T47D (cell line): ENCODE results near the gene TMA7B.
A peak's percentile ranks its signal among the peaks of the same experiment; 100 is the strongest.

Source experiments
- DNase-seq, 2 experiments: peaks; one replicate each; pipeline versions ENCODE4 v3.0.0 to v3.0.0-alpha.2; 2011 to 2012; ENCODE audit warnings: low read depth in 1 of 2, low spot score in 1 of 2
- JUND ChIP-seq: IDR thresholded peaks from 2 replicates; pipeline ENCODE4 v1.6.1; 2012; ENCODE audit warnings: low read depth
- in situ Hi-C: cut with HindIII; loops from 2 replicates; pipeline ENCODE4 v1.10.0; 2016; ENCODE audit warnings: low sequenced_read_pairs, low pct_unique_long_range_greater_than_20kb

Gene TMA7B

DNA sequence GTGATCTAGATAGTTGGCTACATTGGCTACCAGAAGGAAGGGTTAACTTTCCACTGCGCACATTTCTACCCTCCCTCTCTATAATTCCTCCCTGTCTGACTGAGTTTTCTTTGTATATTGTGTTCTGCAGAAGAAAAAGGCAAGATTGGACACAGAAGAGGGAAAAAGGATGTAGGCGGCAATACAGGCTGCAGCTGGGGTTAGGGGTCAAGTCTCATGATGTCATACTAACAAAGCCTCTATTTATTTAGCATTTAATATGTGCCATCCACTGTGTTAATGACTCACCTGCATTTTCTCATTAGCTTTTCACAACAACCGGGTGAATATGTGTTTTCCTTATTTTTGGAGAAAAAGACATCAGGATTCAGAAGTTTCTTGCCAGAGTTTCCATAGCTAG, 36.5 kb downstream of the TMA7B start:
- in situ Hi-C loops: no loop called here
- TF ChIP-seq JUND: no peak
- DNase-seq: no peak

DNA sequence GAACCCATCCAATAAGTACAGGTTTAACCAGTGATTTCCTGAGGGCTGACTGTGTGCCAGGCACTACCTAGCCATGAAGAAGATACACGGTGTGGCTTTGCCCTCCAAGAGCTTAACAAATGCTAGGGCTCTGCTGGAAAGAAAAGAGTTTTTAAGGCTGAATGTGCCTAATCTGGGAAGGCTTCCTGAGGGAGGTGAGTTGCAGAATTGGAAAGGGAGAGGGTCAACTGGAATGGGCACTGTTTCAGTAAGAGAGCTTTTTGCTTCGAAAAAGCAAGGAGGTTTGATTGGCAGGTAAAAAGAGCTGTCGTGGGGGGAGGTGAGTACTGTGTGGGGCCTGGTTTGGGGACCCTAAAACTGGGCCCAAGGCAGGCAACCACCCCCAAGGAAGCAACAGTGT, 37.2 kb downstream of the TMA7B start:
- TF ChIP-seq JUND: no peak
- no peak for DNase-seq
- in situ Hi-C loops: no loop called here

DNA sequence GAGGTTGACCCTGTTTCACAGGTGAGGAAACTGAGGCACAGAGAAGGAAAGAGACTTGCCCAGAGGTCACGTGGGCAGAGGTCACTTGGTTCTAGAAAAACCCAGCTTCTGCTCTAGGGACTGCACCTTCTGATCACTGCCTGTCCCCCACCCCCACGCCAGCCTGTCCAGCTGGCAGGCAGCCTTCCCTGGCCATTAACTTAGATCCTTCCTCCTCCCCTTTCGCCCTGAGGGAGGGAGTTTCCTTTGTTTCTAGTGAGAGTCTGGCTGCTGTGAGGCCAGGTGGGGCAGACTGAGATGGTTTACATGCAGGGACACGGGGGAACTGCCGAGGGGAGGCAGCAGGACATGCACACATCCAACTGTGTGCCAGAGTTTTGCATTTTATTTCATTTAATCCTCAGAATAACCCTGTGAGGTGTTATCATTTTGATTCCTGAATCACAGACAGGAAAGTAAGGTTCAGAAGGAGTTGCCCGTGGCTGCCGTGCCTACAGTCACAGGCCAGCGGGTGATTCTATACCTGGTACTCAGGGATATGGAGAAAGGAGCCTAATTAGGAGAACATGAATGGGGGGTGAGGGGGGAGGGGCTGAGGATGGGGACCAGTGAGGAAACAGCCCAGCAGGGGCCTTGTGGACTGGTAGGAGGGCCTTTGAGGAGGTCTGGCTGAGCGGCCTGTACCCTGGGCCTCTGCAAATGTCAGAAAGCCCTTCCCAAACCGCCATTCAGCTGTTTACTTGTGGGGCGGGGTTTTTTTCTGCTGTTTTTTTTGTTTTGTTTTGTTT, 37.9 kb downstream of the TMA7B start:
- no peak for TF ChIP-seq JUND
- in situ Hi-C loops: no loop called here
- peak; percentile 30 to 55 for DNase-seq

DNA sequence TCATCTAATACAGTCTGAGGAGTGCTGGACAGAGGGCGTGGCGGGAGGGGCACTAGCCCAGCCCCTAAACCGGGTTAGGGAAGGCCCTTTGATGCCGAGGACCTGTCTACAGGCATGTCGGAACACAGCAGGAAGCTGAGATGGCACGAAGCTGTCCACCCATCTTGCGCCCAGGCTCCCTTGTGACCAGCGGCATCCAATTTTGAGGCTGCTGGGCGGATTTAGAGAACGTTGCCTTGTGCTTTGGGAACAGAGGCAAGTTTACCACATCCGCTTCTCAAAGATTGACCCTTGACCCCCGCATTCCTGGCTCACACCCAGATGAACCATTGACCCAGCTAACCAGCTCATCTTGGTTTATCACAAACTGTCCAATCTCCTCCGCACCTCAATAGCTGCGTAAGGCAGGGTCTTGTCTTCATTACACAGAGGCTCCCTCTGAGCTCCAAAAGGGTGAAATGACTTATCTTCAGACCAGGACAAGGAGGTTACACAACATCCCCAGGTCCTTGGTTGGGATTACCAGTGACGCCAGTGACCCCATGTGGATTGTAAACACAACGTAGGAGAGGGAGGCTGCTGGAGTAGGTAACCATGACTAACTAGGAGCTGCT, 39.1 kb downstream of the TMA7B start:
- TF ChIP-seq JUND: no peak

DNA sequence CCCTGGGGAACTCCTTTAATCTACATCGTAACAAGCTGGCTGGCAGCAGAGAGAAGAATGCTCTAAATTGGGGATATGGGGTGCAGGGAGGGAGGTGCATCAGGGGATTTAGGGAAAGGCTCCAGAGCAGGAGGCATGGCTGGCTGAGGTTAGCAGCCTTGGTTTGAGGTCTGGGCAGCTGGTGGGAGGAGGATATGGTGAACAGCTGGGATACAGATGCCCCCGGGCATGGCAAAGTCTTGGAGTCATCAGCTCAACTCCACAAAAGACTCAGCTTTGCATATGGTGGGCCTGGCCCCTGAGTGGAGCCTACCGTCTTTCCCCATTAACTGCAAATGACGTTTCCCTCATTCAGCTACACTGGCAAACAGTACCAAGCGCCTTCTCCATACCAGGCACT, 40.0 kb downstream of the TMA7B start:
- DNase-seq: no peak
- in situ Hi-C loops: no loop called here
- no peak for TF ChIP-seq JUND

More for the DNA sequence above, 39.1 kb downstream of the TMA7B start:
- in situ Hi-C loops: no loop called here
- DNase-seq: no peak

DNA sequence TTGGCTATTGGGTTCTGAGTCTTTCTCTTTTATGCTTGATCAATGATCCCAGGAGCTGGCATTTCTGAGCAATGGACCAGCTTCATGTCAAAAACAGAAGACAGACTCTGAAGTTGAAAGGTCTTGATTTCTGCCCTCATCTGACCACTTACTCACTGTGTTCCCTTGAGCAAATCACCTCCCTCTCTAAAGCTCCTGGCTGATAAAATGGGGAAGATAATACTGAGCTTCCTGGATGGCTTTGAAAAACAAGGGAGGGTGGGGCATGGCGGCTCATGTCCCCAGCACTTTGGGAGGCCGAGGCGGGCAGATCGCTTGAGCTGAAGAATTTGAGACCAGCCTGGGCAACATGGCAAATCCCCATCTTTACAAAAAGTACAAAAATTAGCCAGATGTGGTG, 40.9 kb downstream of the TMA7B start:
- DNase-seq: no peak
- in situ Hi-C loops: no loop called here
- no peak for TF ChIP-seq JUND

DNA sequence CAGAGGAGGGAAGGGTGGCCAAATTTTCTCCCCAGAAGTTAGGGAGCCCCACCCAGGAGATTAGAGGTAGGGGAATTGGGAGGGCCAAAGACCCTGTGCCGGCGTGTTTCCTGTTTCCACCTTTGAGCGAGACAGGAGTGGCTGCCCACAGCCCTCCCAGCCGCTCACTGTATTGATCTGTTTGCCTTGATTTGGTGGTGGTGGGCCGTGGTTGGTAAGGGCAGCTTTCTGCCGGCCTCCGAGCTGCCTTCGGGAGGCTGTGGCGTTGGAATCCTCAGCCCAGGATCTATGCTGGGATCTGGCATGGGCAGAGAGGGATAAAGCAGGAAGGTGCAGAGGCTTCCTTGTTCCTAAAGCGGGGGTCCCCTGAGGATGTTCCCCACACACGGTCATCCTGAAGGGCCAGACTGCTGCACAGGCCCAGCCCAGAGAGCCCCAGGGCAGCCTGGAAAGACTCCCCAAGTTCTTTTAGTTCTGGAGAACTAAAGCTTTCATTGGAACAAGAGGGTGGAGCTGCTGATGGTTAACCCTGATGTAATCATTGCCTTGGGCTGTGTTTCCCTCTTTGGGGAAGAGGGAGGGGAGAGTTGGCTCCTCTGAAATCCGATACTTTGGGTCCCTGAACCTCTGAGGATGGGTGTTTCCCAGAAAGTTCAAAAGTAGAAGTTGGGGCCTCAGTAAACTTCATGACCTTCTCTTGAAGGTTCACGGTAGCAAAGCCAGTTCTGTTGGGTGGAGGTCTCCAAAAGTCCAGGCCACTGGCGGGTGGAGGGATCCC, 41.8 kb downstream of the TMA7B start:
- TF ChIP-seq JUND: no peak
- peak in 1 of 2 experiments; percentile 30 for DNase-seq
- in situ Hi-C loops: no loop called here

DNA sequence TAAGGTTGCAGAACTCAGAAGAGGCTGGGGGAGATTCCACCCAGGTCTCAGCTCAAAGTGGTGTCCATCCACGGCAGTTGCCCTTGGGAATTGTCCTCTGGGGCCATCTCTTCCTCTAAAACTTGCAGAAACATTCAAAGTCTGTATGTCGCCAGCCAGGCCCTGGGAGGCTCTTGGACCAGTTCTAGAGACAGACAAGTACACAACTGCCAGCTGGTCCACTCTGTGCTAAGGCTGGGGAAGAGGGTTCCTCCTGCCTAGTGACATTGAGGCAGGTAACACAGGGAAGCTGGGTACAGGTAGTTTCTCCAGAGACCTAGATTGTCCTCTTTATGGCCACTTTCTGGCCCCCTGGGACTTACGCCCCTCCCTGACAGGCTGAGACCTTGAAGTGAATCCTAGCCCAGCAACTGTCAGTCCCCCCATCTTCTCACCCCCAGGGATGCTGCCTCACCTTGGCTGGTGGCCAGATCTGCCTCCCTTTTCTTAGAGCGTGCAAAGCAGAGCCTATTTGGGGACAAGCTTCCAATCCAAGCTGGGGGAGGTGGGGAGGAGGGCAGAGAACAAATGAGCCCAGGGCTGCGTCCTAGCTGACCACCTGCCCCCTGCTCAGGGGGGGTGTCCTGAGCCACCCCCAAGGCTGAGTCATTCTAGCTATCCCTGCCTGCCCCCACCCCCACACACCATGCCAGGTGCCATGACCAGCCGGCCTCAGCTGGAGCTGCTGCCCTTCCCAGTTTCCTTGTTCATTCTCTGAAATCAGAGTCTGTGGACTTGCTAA, 42.9 kb downstream of the TMA7B start:
- DNase-seq: no peak
- TF ChIP-seq JUND: no peak
- in situ Hi-C loops: no loop called here

DNA sequence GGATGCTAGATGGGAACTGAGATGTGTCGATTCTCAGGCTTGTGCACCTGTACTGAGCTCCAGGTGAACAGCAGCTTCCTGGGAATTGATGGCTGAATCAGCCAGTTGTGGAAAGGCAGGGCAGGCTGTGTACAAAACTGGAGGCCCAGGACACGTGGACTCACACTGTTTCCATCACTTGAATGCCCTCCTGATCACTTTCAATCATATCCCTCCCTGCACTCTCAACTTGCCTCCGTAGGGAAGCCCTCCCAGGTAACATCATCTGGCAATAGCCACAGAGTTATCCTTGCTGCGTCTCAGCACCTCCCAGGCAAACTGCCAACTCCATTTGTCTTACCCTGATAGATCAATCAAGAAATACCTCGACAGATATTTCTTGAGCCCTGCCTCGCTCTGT, 44.6 kb downstream of the TMA7B start:
- TF ChIP-seq JUND: no peak
- in situ Hi-C loops: no loop called here
- no peak for DNase-seq

DNA sequence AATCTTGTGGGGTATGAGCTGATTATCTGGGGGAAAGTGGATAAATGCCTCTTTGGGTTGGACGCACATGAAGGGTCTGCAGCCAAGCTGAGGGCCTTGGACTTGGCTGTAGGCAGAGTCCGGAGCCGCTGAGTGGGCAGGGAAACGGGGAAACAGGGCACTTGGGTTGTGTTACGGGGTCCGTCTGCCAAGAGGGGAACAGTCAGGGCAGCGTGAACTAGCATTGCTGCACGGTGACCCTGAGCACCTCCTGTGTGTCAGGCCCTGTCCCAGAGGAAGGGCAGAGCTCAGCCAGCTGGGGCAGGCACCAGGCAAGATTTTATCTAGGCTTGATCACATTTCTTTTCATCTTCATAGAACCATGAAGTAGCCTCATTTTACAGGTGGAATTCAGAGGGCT, 46.4 kb downstream of the TMA7B start:
- in situ Hi-C loops: no loop called here
- DNase-seq: no peak
- TF ChIP-seq JUND: no peak

DNA sequence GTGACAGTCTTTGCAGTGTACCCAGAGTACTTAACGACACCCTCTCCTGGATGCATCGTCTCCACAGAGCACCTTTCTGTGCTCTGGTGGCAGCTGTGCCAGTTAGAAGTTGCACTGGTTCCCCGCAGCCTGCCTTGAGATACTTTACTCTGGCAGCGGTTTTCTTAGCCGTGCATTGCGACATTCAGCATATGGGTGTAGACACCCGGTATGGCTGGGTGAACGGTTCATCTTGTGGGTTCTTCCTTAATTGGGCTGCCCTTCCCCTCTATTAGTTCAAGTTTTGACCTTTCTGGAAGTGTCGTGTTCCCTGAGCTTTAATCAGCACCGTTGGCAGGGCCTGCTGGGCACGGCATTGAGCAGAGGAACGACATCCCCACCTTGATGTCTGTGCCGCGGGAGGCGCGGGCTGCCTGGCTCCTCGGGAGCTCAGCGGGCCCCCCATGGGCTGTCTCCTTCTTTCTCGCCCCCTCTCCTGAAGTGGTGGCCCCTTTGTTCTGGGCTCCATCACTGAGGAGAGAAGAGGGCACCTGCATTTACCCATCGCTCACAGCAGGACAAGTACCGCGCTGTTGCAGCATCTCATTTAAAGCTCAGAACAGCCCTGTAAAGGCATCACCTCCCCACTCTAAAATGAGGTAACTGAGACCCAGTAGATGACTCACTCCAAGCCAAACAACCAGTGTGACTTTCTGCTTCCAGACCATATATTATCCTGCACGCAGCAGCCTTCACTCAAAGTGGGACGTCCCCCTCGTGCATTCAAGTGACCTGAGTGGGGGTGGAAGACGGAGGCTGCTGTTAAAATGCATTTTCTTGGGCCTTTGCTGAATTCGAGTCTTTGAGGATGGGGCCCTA, 47.9 kb downstream of the TMA7B start:
- in situ Hi-C loops: no loop called here
- no peak for TF ChIP-seq JUND
- no peak for DNase-seq
